ENCODE measurements around the gene SERPINB1. TPM values are rescaled to one million over a fixed set of nuclear protein-coding genes. Genes with fewer than 3 reads are reported as not detected.

The SERPINB1 gene
- total and polyA plus RNA-seq, 10 donors = 54.9 to 194 (median 98.0) TPM

DNA sequence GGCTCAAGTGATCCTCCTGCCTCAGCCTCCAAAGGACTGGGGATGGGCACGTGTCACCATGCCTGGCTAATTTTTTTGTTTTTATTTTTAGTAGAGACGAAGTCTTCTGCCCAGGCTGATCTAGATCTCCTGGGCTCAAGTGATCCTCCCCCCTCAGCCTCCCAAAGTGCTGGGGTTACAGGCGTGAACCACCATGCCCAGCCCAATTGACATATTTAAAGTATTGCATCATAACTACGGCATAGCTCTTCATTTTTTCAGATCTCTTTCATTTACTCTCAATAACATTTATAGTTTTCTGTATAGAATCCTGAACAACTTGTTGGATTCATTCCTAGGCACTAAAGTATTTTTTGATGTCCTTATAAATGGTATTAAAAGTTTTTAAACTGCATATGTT, 13.0 kb downstream of the SERPINB1 start:
- WGBS, 5 donors = 79 to 89% (median 84%) methylated on average over 4 of the region's 4 CpGs
- DNase-seq = no peak
- no peak for TF ChIP-seq POLR2AphosphoS5 (IDR thresholded peaks at IDR 0.05)
- TF ChIP-seq POLR2A (IDR thresholded peaks at IDR 0.05) = no peak
- TF ChIP-seq, protein P1, sequence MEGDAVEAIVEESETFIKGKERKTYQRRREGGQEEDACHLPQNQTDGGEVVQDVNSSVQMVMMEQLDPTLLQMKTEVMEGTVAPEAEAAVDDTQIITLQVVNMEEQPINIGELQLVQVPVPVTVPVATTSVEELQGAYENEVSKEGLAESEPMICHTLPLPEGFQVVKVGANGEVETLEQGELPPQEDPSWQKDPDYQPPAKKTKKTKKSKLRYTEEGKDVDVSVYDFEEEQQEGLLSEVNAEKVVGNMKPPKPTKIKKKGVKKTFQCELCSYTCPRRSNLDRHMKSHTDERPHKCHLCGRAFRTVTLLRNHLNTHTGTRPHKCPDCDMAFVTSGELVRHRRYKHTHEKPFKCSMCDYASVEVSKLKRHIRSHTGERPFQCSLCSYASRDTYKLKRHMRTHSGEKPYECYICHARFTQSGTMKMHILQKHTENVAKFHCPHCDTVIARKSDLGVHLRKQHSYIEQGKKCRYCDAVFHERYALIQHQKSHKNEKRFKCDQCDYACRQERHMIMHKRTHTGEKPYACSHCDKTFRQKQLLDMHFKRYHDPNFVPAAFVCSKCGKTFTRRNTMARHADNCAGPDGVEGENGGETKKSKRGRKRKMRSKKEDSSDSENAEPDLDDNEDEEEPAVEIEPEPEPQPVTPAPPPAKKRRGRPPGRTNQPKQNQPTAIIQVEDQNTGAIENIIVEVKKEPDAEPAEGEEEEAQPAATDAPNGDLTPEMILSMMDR (IDR thresholded peaks at IDR 0.05 in 8 of 11, conservative IDR thresholded peaks at IDR 0.05 in 3 of 11) = no peak
- H3K4me1 ChIP-seq = peaks cover 0 to 15% (median 4%) of the 10 kb centered on the region in 6 donors
- H3K4me3 ChIP-seq = no peak overlapping the region
- no peak overlapping the region for H3K27ac ChIP-seq
- peaks cover 2 to 24% (median 11%) of the 10 kb centered on the region in 6 donors for H3K36me3 ChIP-seq
- H3K9me3 ChIP-seq = no peaks in the 10 kb centered on the region
- H3K27me3 ChIP-seq (replicated peaks in 1 of 7) = no peaks in the 10 kb centered on the region
- intact Hi-C loops (cut with DNase I; ENCODE audit: low total_unique reads) = no loop called here

DNA sequence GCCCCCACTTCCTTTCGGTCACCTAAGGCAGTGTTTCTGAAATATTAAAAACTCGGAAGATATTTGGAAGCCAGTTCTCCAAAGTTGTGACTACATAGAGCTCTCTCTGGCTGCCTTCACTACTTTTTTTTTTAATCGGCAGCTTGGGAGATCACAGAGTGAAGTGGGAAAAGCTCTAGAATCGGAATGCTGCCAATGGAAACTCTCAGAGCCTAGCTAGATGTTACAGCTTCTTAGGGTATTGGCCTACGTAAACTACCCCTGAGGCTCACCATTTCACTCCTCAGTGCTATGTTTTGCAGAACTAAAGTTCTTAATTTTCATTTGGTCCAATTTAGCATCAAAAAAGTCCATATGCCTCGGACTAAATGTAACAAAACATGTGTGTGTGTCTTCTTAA, 14.5 kb downstream of the SERPINB1 start:
- H3K36me3 ChIP-seq = peaks cover 0 to 9% (median 2%) of the 10 kb centered on the region in 6 donors
- intact Hi-C loops (cut with DNase I; ENCODE audit: low total_unique reads) = no loop called here
- H3K9me3 ChIP-seq = no peaks in the 10 kb centered on the region
- H3K27me3 ChIP-seq (replicated peaks in 1 of 7) = no peaks in the 10 kb centered on the region
- 87 to 91% (median 89%) methylated on average over 6 of the region's 6 CpGs for WGBS, 5 donors
- H3K4me3 ChIP-seq = no peak overlapping the region
- H3K27ac ChIP-seq = no peak overlapping the region
- TF ChIP-seq POLR2A (IDR thresholded peaks at IDR 0.05) = no peak
- TF ChIP-seq, protein P1 (IDR thresholded peaks at IDR 0.05 in 8 of 11, conservative IDR thresholded peaks at IDR 0.05 in 3 of 11) = no peak
- TF ChIP-seq POLR2AphosphoS5 (IDR thresholded peaks at IDR 0.05) = no peak
- no peak for DNase-seq
- H3K4me1 ChIP-seq = peaks cover 0 to 7% (median 4%) of the 10 kb centered on the region in 6 donors

DNA sequence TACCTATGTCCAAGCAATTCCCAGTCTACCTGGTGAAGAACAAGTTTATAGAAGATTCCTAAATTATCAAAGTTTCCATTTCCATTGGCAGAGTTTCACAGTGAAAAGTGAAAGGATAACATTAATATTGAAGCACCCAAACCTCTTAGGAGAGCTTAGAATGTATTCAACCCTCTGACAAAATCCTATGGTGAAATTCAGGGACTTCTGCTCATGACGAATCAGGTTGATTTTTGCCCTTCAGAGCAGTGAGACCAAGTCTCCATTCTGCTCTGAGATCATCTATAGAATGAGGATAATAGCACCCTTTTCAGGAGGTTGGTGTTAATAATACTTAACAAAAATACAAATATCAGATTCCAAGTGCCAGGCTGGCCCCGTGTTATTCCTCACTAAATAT, 15.5 kb downstream of the SERPINB1 start:
- intact Hi-C loops (cut with DNase I; ENCODE audit: low total_unique reads) = no loop called here
- Histone ChIP-seq H3K27ac (no peak overlapping the region), H3K4me3 (no peak overlapping the region), H3K9me3 (no peaks in the 10 kb centered on the region), H3K36me3 (no peaks in the 10 kb centered on the region), H3K27me3 (replicated peaks in 1 of 7) (no peaks in the 10 kb centered on the region), H3K4me1 (peaks cover 0 to 12% (median 4%) of the 10 kb centered on the region in 6 donors)
- TF ChIP-seq, protein P1 (IDR thresholded peaks at IDR 0.05 in 8 of 11, conservative IDR thresholded peaks at IDR 0.05 in 3 of 11) = no peak
- TF ChIP-seq POLR2A (IDR thresholded peaks at IDR 0.05) (no peak), POLR2AphosphoS5 (IDR thresholded peaks at IDR 0.05) (no peak)
- no peak for DNase-seq
- WGBS, 5 donors = 66 to 90% (median 85%) methylated on average over 2 of the region's 2 CpGs

DNA sequence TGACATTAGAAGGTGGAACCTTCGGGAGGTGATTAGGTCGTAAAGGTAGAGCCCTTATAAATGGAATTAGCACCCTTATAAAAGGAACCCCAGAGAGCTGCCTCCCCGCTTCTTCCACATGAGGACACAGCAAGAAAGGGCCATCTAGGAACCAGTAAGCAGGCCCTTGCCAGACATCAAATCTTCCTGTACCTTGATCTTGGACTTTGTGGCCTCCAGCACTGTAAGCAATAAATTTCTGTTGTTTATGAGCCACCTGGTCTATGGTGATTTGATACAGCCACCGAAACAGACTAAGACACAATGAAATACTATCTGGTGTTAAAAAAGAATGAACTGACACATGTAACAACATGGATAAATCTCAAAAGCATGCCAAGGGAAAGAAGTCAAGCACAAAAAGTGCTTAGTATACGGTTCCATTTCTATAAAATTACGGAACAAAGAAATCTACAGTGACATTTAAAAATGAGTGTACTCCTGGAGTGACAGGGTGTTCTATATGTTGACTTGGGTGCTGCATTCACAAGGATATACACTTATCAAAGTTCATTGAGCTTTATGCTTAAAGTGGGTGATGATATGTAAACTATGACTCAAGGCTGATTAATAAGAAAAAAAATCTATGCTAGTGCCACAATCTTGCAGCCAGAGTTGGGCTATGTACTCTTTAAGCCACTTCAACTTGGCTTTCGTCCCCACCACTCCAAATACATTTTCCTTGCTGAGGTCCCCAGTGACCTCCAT, 18.4 kb downstream of the SERPINB1 start:
- no peak for DNase-seq
- Histone ChIP-seq H3K4me1 (peaks cover 0 to 33% (median 14%) of the 10 kb centered on the region in 6 donors), H3K9me3 (no peaks in the 10 kb centered on the region), H3K36me3 (no peaks in the 10 kb centered on the region), H3K27ac (no peak overlapping the region), H3K4me3 (no peak overlapping the region), H3K27me3 (replicated peaks in 1 of 7) (no peaks in the 10 kb centered on the region)
- 93 to 98% (median 95%) methylated on average over 7 of the region's 7 CpGs for WGBS, 5 donors
- TF ChIP-seq POLR2AphosphoS5 (IDR thresholded peaks at IDR 0.05) (no peak), POLR2A (IDR thresholded peaks at IDR 0.05) (no peak)
- TF ChIP-seq, protein P1 (IDR thresholded peaks at IDR 0.05 in 8 of 11, conservative IDR thresholded peaks at IDR 0.05 in 3 of 11) = no peak
- intact Hi-C loops (cut with DNase I; ENCODE audit: low total_unique reads) = no loop called here
